ENCODE measurements around the gene ZNF195.

GRCh38 chr11:3382613-3383285 lies 3.8 kb upstream of the ZNF195 start:
- TF ChIP-seq CTCF (IDR thresholded peaks at IDR 0.05) (no peak), POLR2A (IDR thresholded peaks at IDR 0.05) (no peak)
